ENCODE data around the gene RALGPS1. TPM values are rescaled to one million over a fixed set of nuclear protein-coding genes. Genes with fewer than 3 reads are reported as not detected.

RALGPS1 gene
- total RNA-seq, 1 experiment from 2014 or later: 18.6 TPM

- H2AK5ac ChIP-seq (ENCODE audit: insufficient read length, low read length): no peak overlapping the region
These were observed 225.6 kb downstream of the RALGPS1 start for GRCh38 chr9:127140181-127140580.

More at GRCh38 chr9:127140181-127140580, 225.6 kb downstream of the RALGPS1 start:
- H4K5ac ChIP-seq (ENCODE audit: insufficient read length, low read depth, low read length): no peak overlapping the region
- H3K56ac ChIP-seq (ENCODE audit: insufficient read length, low read depth, low read length): no peak overlapping the region
- no peak overlapping the region for H3K9ac ChIP-seq (ENCODE audit: extremely low read depth, insufficient read length, low read length)
- no peak overlapping the region for H2BK20ac ChIP-seq (ENCODE audit: low read depth, low read length, poor library complexity, severe bottlenecking)
- H2BK12ac ChIP-seq (ENCODE audit: insufficient read length, low read depth, low read length): no peak overlapping the region
- H3K4me3 Mint-ChIP-seq: no peak overlapping the region
- no CpG with 5 or more reads among the region's 6 CpGs for WGBS (ENCODE audit: extremely low coverage, insufficient read length, low lambda C conversion rate)
- H3K27me3 ChIP-seq (ENCODE audit: insufficient read depth, low read length): no peaks in the 10 kb centered on the region
- no peak overlapping the region for H2BK15ac ChIP-seq (ENCODE audit: low read depth, low read length)
- no peaks in the 10 kb centered on the region for H3K23me2 ChIP-seq (ENCODE audit: insufficient read length, low read depth, low read length, poor library complexity, severe bottlenecking)
- H3T11ph ChIP-seq (ENCODE audit: low read length): no peak overlapping the region
- H3K4me1 Mint-ChIP-seq: peaks cover 19 to 31% of the 10 kb centered on the region in 2 experiments
- peaks cover 2% of the 10 kb centered on the region; the same call in 1 of the 2 replicates for H3K4me1 ChIP-seq (ENCODE audit: insufficient read depth, low read length)
- H3K18ac ChIP-seq (ENCODE audit: insufficient read length, low read depth, low read length): no peak overlapping the region
- H3K27ac ChIP-seq (ENCODE audit: insufficient read length, low read depth, low read length): no peak overlapping the region
- H3K4ac ChIP-seq (ENCODE audit: low read depth, low read length): no peak overlapping the region
- TF ChIP-seq CTCF (conservative IDR thresholded peaks at IDR 0.05): no peak
- H2BK120ac ChIP-seq (ENCODE audit: low read depth, low read length, poor library complexity, severe bottlenecking): no peak overlapping the region
- H3K27ac Mint-ChIP-seq: no peak overlapping the region; a peak in 1 of 7 replicates
- H3K4me2 ChIP-seq (ENCODE audit: insufficient read depth, insufficient read length, low read length): no peak overlapping the region
- H4K20me1 ChIP-seq (ENCODE audit: control insufficient read depth, insufficient read depth, insufficient read length): no peaks in the 10 kb centered on the region
- H3K9me3 Mint-ChIP-seq: no peaks in the 10 kb centered on the region
- no peaks in the 10 kb centered on the region; the same call in 1 of the 2 replicates for H3K27me3 Mint-ChIP-seq (ENCODE audit: low read depth)
- no peaks in the 10 kb centered on the region for H3K9me3 ChIP-seq (ENCODE audit: control insufficient read depth, low read depth, low read length)
- H4K8ac ChIP-seq (replicated peaks; ENCODE audit: insufficient read length, low read depth, low read length): no peak overlapping the region
- H3K79me2 ChIP-seq (ENCODE audit: insufficient read depth, low read length): no peaks in the 10 kb centered on the region
- no peaks in the 10 kb centered on the region for H3K36me3 Mint-ChIP-seq (ENCODE audit: insufficient read depth in 1 of 3, low read depth in 3 of 3)
- H3K14ac ChIP-seq (ENCODE audit: insufficient read depth, low read length): no peak overlapping the region
- no peak overlapping the region for H2BK5ac ChIP-seq (ENCODE audit: insufficient read length, low read length)
- no peak overlapping the region for H3K23ac ChIP-seq (ENCODE audit: insufficient read length, low read depth, low read length)
- no peak overlapping the region for H4K91ac ChIP-seq (ENCODE audit: insufficient read length, low read depth, low read length)
- no peak for DNase-seq
- H3K79me1 ChIP-seq (ENCODE audit: insufficient read depth, low read depth, low read length, poor library complexity, severe bottlenecking): no peaks in the 10 kb centered on the region
- H2AFZ ChIP-seq (ENCODE audit: low read length): no peak overlapping the region

All from H9 (cell line).